HG03280 (cell line): ENCODE results near the gene SPOCD1.

Experiments used
- ATAC-seq: cut with Tn5 transposase; IDR thresholded peaks from one replicate; pipeline ENCODE4 v1.9.1; 2021; ENCODE audit warnings: mild to moderate bottlenecking, moderate library complexity; ENCODE audit not compliant: unreplicated experiment

The SPOCD1 gene

GRCh38 chr1:31788825-31789256 is 27.0 kb downstream of the SPOCD1 start:
- ATAC-seq, result peak; percentile 23

- ATAC-seq, result peak; percentile 75
These were observed 27.5 kb downstream of the SPOCD1 start for GRCh38 chr1:31788138-31788824.

GRCh38 chr1:31787786-31788137 is 28.1 kb downstream of the SPOCD1 start:
- no peak for ATAC-seq

GRCh38 chr1:31787261-31787660 is 28.6 kb downstream of the SPOCD1 start:
- ATAC-seq, result no peak

- no peak for ATAC-seq
These were observed 29.3 kb downstream of the SPOCD1 start for GRCh38 chr1:31786366-31787060.

- ATAC-seq, result no peak
These were observed 29.9 kb downstream of the SPOCD1 start for GRCh38 chr1:31785947-31786290.

- no peak for ATAC-seq
These were observed 30.5 kb downstream of the SPOCD1 start for GRCh38 chr1:31785020-31785946.

GRCh38 chr1:31784356-31785019 is 31.3 kb downstream of the SPOCD1 start:
- no peak for ATAC-seq

- ATAC-seq, result no peak
These were observed 32.0 kb downstream of the SPOCD1 start for GRCh38 chr1:31783846-31784245.

GRCh38 chr1:31782421-31783410 is 33.1 kb downstream of the SPOCD1 start:
- ATAC-seq, result no peak

GRCh38 chr1:31781756-31782371 is 34.0 kb downstream of the SPOCD1 start:
- no peak for ATAC-seq

- no peak for ATAC-seq
These were observed 34.6 kb downstream of the SPOCD1 start for GRCh38 chr1:31781138-31781755.

GRCh38 chr1:31780632-31781031 is 35.2 kb downstream of the SPOCD1 start:
- ATAC-seq, result no peak

- ATAC-seq, result no peak
These were observed 36.1 kb downstream of the SPOCD1 start for GRCh38 chr1:31779687-31780086.

GRCh38 chr1:31778763-31779488 is 36.9 kb downstream of the SPOCD1 start:
- no peak for ATAC-seq

GRCh38 chr1:31776516-31776915 is 39.3 kb downstream of the SPOCD1 start:
- ATAC-seq, result no peak

GRCh38 chr1:31776032-31776431 is 39.8 kb downstream of the SPOCD1 start:
- no peak for ATAC-seq

GRCh38 chr1:31775210-31775999 is 40.4 kb downstream of the SPOCD1 start:
- ATAC-seq, result no peak
